Endothelial cell of umbilical vein (primary cell): Measurements from ENCODE around the gene LPAR5. TPM values are rescaled to one million over a fixed set of nuclear protein-coding genes. Genes with fewer than 3 reads are reported as not detected.

ENCODE experiments used
- BruUV-seq: library from RNA; stranded (reverse); fragments of 400-500 nt; replicated peaks from 2 replicates; lab custom pipeline; 2021; lab: Mats Ljungman, UMichigan
- CTCF ChIA-PET: fragments of 300-600, 350-600 bp; sonication (Branson Sonifier 250); formaldehyde crosslinking; loops from one replicate; lab custom pipeline; 2021; ENCODE audit warnings: antibody characterized with exemption, inconsistent platforms; lab: Charles Lee
- POLR2A ChIA-PET: fragments of 300-600, 350-600 bp; sonication (Branson Sonifier 250); formaldehyde crosslinking; loops from one replicate; lab custom pipeline; 2021; ENCODE audit warnings: antibody characterized with exemption, inconsistent platforms; lab: Charles Lee
- DNase-seq: peaks from one replicate; pipeline ENCODE4 v3.0.0-alpha.2; 2011; ENCODE audit warnings: low read depth, low spot score
- FAIRE-seq: peaks from 2 replicates; lab custom pipeline; 2011; peaks lifted over from hg19 to GRCh38; lab: Jason Lieb, UNC
- H2AFZ ChIP-seq: 2 replicates; pipeline ENCODE4 v1.6.0; 2012; ENCODE audit warnings: low read depth, low read length, control low read depth, inconsistent platforms
- H3K27ac ChIP-seq: 2 replicates; pipeline ENCODE4 v1.5.1; 2011; ENCODE audit warnings: low read depth, mild to moderate bottlenecking, control low read depth, low read length, moderate library complexity; ENCODE audit not compliant: insufficient read depth
- H3K27me3 ChIP-seq, 2 experiments: 2 replicates each; pipeline versions ENCODE4 v1.6.0 to v1.6.1; 2011; ENCODE audit warnings: low read length in 2 of 2, mixed read lengths in 1 of 2; ENCODE audit not compliant: control insufficient read depth in 2 of 2, insufficient read depth in 2 of 2
- H3K36me3 ChIP-seq, 2 experiments: 2 replicates in 1 of 2; 3 replicates in 1 of 2; pipeline ENCODE4 v1.5.1; 2011; ENCODE audit warnings: low read length in 2 of 2, mild to moderate bottlenecking in 1 of 2, moderate library complexity in 1 of 2; ENCODE audit not compliant: control insufficient read depth in 2 of 2, insufficient read depth in 2 of 2; ENCODE audit errors: extremely low read depth in 1 of 2
- H3K4me1 ChIP-seq: 3 replicates; pipeline ENCODE4 v1.5.1; 2011; ENCODE audit warnings: mild to moderate bottlenecking, low read length; ENCODE audit not compliant: control insufficient read depth, insufficient read depth; ENCODE audit errors: extremely low read depth
- H3K4me2 ChIP-seq: 2 replicates; pipeline ENCODE4 v1.6.1; 2011; ENCODE audit warnings: low read length, control low read depth, mixed read lengths; ENCODE audit not compliant: insufficient read depth
- H3K4me3 ChIP-seq, 3 experiments: fragments of 200-600 bp in 1 of 3; sonication (generic), shearing (Covaris generic) in 1 of 3; replicated peaks in 1 of 3; 2 replicates each; pipeline ENCODE4 v1.5.1; 2011 to 2016; ENCODE audit warnings: control low read depth in 3 of 3, low read length in 3 of 3, mild to moderate bottlenecking in 2 of 3, inconsistent platforms in 1 of 3, low read depth in 1 of 3, moderate library complexity in 1 of 3; ENCODE audit not compliant: insufficient read depth in 1 of 3
- H3K79me2 ChIP-seq: 2 replicates; pipeline ENCODE4 v1.6.0; 2012; ENCODE audit warnings: low read length, inconsistent platforms; ENCODE audit not compliant: control insufficient read depth, insufficient read depth
- H3K9ac ChIP-seq: replicated peaks from 2 replicates; pipeline ENCODE3; 2011; ENCODE audit warnings: low read length, control low read depth; ENCODE audit not compliant: insufficient read depth; ENCODE audit errors: extremely low read depth
- H3K9me1 ChIP-seq: replicated peaks from 3 replicates; pipeline ENCODE4 v1.6.0; 2011; ENCODE audit warnings: mild to moderate bottlenecking, low read length; ENCODE audit not compliant: control insufficient read depth, insufficient read depth; ENCODE audit errors: extremely low read depth
- H3K9me3 ChIP-seq: replicated peaks from 2 replicates; pipeline ENCODE4 v1.5.1; 2012; ENCODE audit warnings: low read length, inconsistent platforms; ENCODE audit not compliant: control insufficient read depth, insufficient read depth
- H4K20me1 ChIP-seq: replicated peaks from 2 replicates; pipeline ENCODE3; 2011; ENCODE audit warnings: mild to moderate bottlenecking, low read length; ENCODE audit not compliant: control insufficient read depth, insufficient read depth; ENCODE audit errors: extremely low read depth
- CTCF ChIP-seq, 2 donors: IDR thresholded peaks; 1 replicate in 1 of 2; 2 replicates in 1 of 2; pipeline ENCODE4 v1.5.1; 2011; ENCODE audit warnings: low read length in 2 of 2, mild to moderate bottlenecking in 2 of 2, moderate library complexity in 2 of 2, control low read depth in 1 of 2, inconsistent platforms in 1 of 2, low read depth in 1 of 2; ENCODE audit not compliant: insufficient read depth in 1 of 2; ENCODE audit errors: extremely low read depth in 1 of 2
- EZH2 ChIP-seq: IDR thresholded peaks from 2 replicates; pipeline ENCODE4 v1.6.1; 2012; ENCODE audit warnings: borderline replicate concordance, low read depth, mild to moderate bottlenecking, moderate library complexity, low read length, inconsistent platforms; ENCODE audit not compliant: severe bottlenecking
- FOS ChIP-seq: IDR thresholded peaks from 2 replicates; pipeline ENCODE4 v1.6.1; 2011; ENCODE audit warnings: mild to moderate bottlenecking, low read length, moderate library complexity, borderline replicate concordance; ENCODE audit not compliant: insufficient read depth
- GATA2 ChIP-seq: IDR thresholded peaks from 2 replicates; pipeline ENCODE4 v1.7.0; 2011; ENCODE audit warnings: low read depth, mild to moderate bottlenecking, moderate library complexity, mixed read lengths, low read length; ENCODE audit not compliant: insufficient read length, insufficient read depth
- JUN ChIP-seq: IDR thresholded peaks from 2 replicates; pipeline ENCODE4 v1.6.1; 2011; ENCODE audit warnings: borderline replicate concordance, low read depth; ENCODE audit not compliant: insufficient read length, insufficient read depth
- MYC ChIP-seq: IDR thresholded peaks from one replicate; pipeline ENCODE4 v1.6.1; 2011; ENCODE audit warnings: mild to moderate bottlenecking, low read depth, low read length
- POLR2A ChIP-seq: IDR thresholded peaks from 2 replicates; pipeline ENCODE4 v1.6.1; 2012; ENCODE audit warnings: low read depth, mild to moderate bottlenecking, control low read depth, low read length
- POLR2AphosphoS5 ChIP-seq: IDR thresholded peaks from 2 replicates; pipeline ENCODE4 v1.6.1; 2012; ENCODE audit warnings: low read depth, mild to moderate bottlenecking, control low read depth, low read length, moderate library complexity; ENCODE audit not compliant: insufficient read depth
- dilution Hi-C: fragments of 300-500 bp; cut with MboI; formaldehyde crosslinking; loops from one replicate; pipeline ENCODE4 v1.15.0; 2019; ENCODE audit warnings: low sequenced_read_pairs; ENCODE audit not compliant: extremely low pct_ligation_motif_present
- intact Hi-C: fragments of 100-400 bp; cut with micrococcal nuclease; formaldehyde crosslinking; loops from one replicate; pipeline ENCODE4 v1.10.0; 2022
- polyA plus RNA-seq, 4 experiments: library from polyadenylated mRNA; depleted of rRNA in 3 of 4; stranded (reverse) in 3 of 4; unstranded in 1 of 4; fragments of >200 nt; gene quantifications; 2 replicates each; pipeline versions ENCODE4 v1.2.1 to v1.2.3, GENCODE V29; 2011 to 2012; ENCODE audit warnings: missing spikeins in 1 of 4
- total RNA-seq: library from RNA; stranded (reverse); gene quantifications from 2 replicates; pipeline ENCODE4 v1.2.3, GENCODE V29; 2021
- TF ChIP-seq, protein P1 (sequence below): IDR thresholded peaks from 2 replicates; pipeline ENCODE4 v1.6.1; 2011; ENCODE audit not compliant: insufficient read depth, insufficient read length

Gene LPAR5
- total and polyA plus RNA-seq, 2 donors (not counting 3 experiments of a cell fraction or from before 2014, with no cell fraction given), result 0.23 TPM; not detected in 1

- FAIRE-seq (no peak), DNase-seq (no peak)
- CTCF ChIA-PET, result interaction anchor here (2.9 kb wide), 1 partner anchor 18 kb away, joined by 13 read pairs; no protein-coding TSS in a partner anchor
- no peaks in the 10 kb centered on the region for H3K9me3 ChIP-seq
- H3K4me2 ChIP-seq, result no peak overlapping the region
- peaks cover 10% of the 10 kb centered on the region for H3K4me1 ChIP-seq
- H2AFZ ChIP-seq, result no peak overlapping the region
- H4K20me1 ChIP-seq, result no peaks in the 10 kb centered on the region
- H3K9ac ChIP-seq, result no peak overlapping the region
- H3K27ac ChIP-seq, result no peak overlapping the region
- no TSS peak for BruUV-seq
- no peaks in the 10 kb centered on the region for H3K9me1 ChIP-seq
- peaks cover 15 to 33% of the 10 kb centered on the region in 2 experiments for H3K36me3 ChIP-seq
- dilution Hi-C loops, result no loop called here
- POLR2A ChIA-PET, result no interaction called here
- H3K4me3 ChIP-seq, result no peak overlapping the region
- H3K79me2 ChIP-seq, result peaks cover 7% of the 10 kb centered on the region
- no peaks in the 10 kb centered on the region for H3K27me3 ChIP-seq
- intact Hi-C loops, result no loop called here
- TF ChIP-seq MYC, result no peak
- no peak for TF ChIP-seq EZH2
- no peak for TF ChIP-seq FOS
- TF ChIP-seq POLR2A, result no peak
- TF ChIP-seq CTCF (IDR thresholded peaks at IDR 0.05; ENCODE audit: extremely low read depth in 1 of 2, insufficient read depth in 1 of 2, low read depth in 1 of 2, low read length in 2 of 2), result no peak
- TF ChIP-seq, protein P1, sequence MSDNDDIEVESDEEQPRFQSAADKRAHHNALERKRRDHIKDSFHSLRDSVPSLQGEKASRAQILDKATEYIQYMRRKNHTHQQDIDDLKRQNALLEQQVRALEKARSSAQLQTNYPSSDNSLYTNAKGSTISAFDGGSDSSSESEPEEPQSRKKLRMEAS, result no peak
- TF ChIP-seq POLR2AphosphoS5, result no peak
- TF ChIP-seq JUN, result no peak
- TF ChIP-seq GATA2, result no peak
Observed at GRCh38 chr12:6666211-6666610, 30.5 kb upstream of the LPAR5 start.
